NCI-H2171 (cell line): ENCODE measurements around the gene OXCT1.
"Not testable (repeated sequence)": the region's sequence is repeated elsewhere in the genome, so short reads cannot be mapped to it uniquely, and the experiment has no call there.

Experiments used
- DNase-seq: peaks from one replicate; lab custom pipeline; 2025; lab: John Stamatoyannopoulos, UW

OXCT1 gene

GRCh38 chr5:41716382-41716781 lies 153.8 kb downstream of the OXCT1 start:
- no peak for DNase-seq

GRCh38 chr5:41714446-41714845 lies 155.8 kb downstream of the OXCT1 start:
- DNase-seq = not testable (repeated sequence)

- DNase-seq = no peak
Measured at GRCh38 chr5:41708604-41708940, 161.7 kb downstream of the OXCT1 start.

- DNase-seq = peak; percentile 8
Measured at GRCh38 chr5:41707853-41708603, 162.2 kb downstream of the OXCT1 start.

GRCh38 chr5:41695920-41696582 lies 174.2 kb downstream of the OXCT1 start:
- no peak for DNase-seq

GRCh38 chr5:41686767-41687166 lies 183.5 kb downstream of the OXCT1 start:
- DNase-seq = no peak

GRCh38 chr5:41686191-41686590 lies 184.0 kb downstream of the OXCT1 start:
- DNase-seq = no peak

GRCh38 chr5:41683181-41683580 lies 187.0 kb downstream of the OXCT1 start:
- no peak for DNase-seq

- no peak for DNase-seq
Measured at GRCh38 chr5:41682641-41683040, 187.6 kb downstream of the OXCT1 start.

GRCh38 chr5:41681840-41682239 lies 188.4 kb downstream of the OXCT1 start:
- no peak for DNase-seq
